Measurements from ENCODE around the gene SOCS1. TPM values are rescaled to one million over a fixed set of nuclear protein-coding genes. Genes with fewer than 3 reads are reported as not detected.

SOCS1 gene
- total and polyA plus RNA-seq, 2 donors (not counting 3 experiments of a cell fraction or from before 2014, with no cell fraction given) = 1.1 to 1.7 TPM

- DNase-seq (ENCODE audit: low read depth, low spot score) = no peak
- Histone ChIP-seq H3K79me2 (ENCODE audit: control insufficient read depth, insufficient read depth, low read length) (no peaks in the 10 kb centered on the region), H2AFZ (ENCODE audit: low read depth, low read length) (no peak overlapping the region), H3K27me3 (ENCODE audit: control insufficient read depth in 2 of 2, insufficient read depth in 2 of 2, low read length in 2 of 2) (no peaks in the 10 kb centered on the region), H3K4me3 (replicated peaks in 1 of 3; ENCODE audit: insufficient read depth in 1 of 3, low read depth in 1 of 3, low read length in 3 of 3) (no peak overlapping the region), H4K20me1 (replicated peaks; ENCODE audit: control insufficient read depth, extremely low read depth, insufficient read depth, low read length) (no peaks in the 10 kb centered on the region), H3K9ac (replicated peaks; ENCODE audit: extremely low read depth, insufficient read depth, low read length) (no peak overlapping the region), H3K9me3 (replicated peaks; ENCODE audit: control insufficient read depth, insufficient read depth, low read length) (no peaks in the 10 kb centered on the region), H3K27ac (ENCODE audit: insufficient read depth, low read depth, low read length) (no peak overlapping the region), H3K9me1 (replicated peaks; ENCODE audit: control insufficient read depth, extremely low read depth, insufficient read depth, low read length) (no peaks in the 10 kb centered on the region), H3K4me2 (ENCODE audit: insufficient read depth, low read length) (no peak overlapping the region), H3K36me3 (ENCODE audit: control insufficient read depth in 2 of 2, extremely low read depth in 1 of 2, insufficient read depth in 2 of 2, low read length in 2 of 2) (no peaks in the 10 kb centered on the region), H3K4me1 (ENCODE audit: control insufficient read depth, extremely low read depth, insufficient read depth, low read length) (no peaks in the 10 kb centered on the region)
- ChIA-PET CTCF (no interaction called here), POLR2A (no interaction called here)
- intact Hi-C loops (cut with micrococcal nuclease) (no loop called here), dilution Hi-C loops (cut with MboI; ENCODE audit: extremely low pct_ligation_motif_present, low sequenced_read_pairs) (no loop called here)
- TF ChIP-seq JUN (IDR thresholded peaks at IDR 0.05; ENCODE audit: borderline replicate concordance, insufficient read depth, insufficient read length, low read depth) = no peak
- no peak for TF ChIP-seq EZH2 (IDR thresholded peaks at IDR 0.05; ENCODE audit: borderline replicate concordance, low read depth, low read length, severe bottlenecking)
- TF ChIP-seq MYC (IDR thresholded peaks at IDR 0.05; ENCODE audit: low read depth, low read length) = no peak
- no peak for TF ChIP-seq MAX (IDR thresholded peaks at IDR 0.05; ENCODE audit: insufficient read depth, insufficient read length)
- no peak for TF ChIP-seq CTCF (IDR thresholded peaks at IDR 0.05; ENCODE audit: extremely low read depth in 1 of 2, insufficient read depth in 1 of 2, low read depth in 1 of 2, low read length in 2 of 2)
- FAIRE-seq = no peak
- no TSS peak for BruUV-seq (replicated peaks)
Measured at GRCh38 chr16:11300560-11300892, 44.5 kb upstream of the SOCS1 start.

- Histone ChIP-seq H3K27me3 (ENCODE audit: control insufficient read depth in 2 of 2, insufficient read depth in 2 of 2, low read length in 2 of 2) (no peaks in the 10 kb centered on the region), H3K9ac (replicated peaks; ENCODE audit: extremely low read depth, insufficient read depth, low read length) (no peak overlapping the region), H3K4me1 (ENCODE audit: control insufficient read depth, extremely low read depth, insufficient read depth, low read length) (no peaks in the 10 kb centered on the region), H3K4me3 (replicated peaks in 1 of 3; ENCODE audit: insufficient read depth in 1 of 3, low read depth in 1 of 3, low read length in 3 of 3) (no peak overlapping the region), H4K20me1 (replicated peaks; ENCODE audit: control insufficient read depth, extremely low read depth, insufficient read depth, low read length) (no peaks in the 10 kb centered on the region), H3K79me2 (ENCODE audit: control insufficient read depth, insufficient read depth, low read length) (no peaks in the 10 kb centered on the region), H2AFZ (ENCODE audit: low read depth, low read length) (no peak overlapping the region), H3K4me2 (ENCODE audit: insufficient read depth, low read length) (no peak overlapping the region), H3K9me1 (replicated peaks; ENCODE audit: control insufficient read depth, extremely low read depth, insufficient read depth, low read length) (no peaks in the 10 kb centered on the region), H3K27ac (ENCODE audit: insufficient read depth, low read depth, low read length) (no peak overlapping the region), H3K9me3 (replicated peaks; ENCODE audit: control insufficient read depth, insufficient read depth, low read length) (no peaks in the 10 kb centered on the region), H3K36me3 (ENCODE audit: control insufficient read depth in 2 of 2, extremely low read depth in 1 of 2, insufficient read depth in 2 of 2, low read length in 2 of 2) (no peaks in the 10 kb centered on the region)
- CTCF ChIA-PET = no interaction called here
- FAIRE-seq = no peak
- dilution Hi-C loops (cut with MboI; ENCODE audit: extremely low pct_ligation_motif_present, low sequenced_read_pairs) = no loop called here
- no peak for TF ChIP-seq CTCF (IDR thresholded peaks at IDR 0.05; ENCODE audit: extremely low read depth in 1 of 2, insufficient read depth in 1 of 2, low read depth in 1 of 2, low read length in 2 of 2)
- TF ChIP-seq JUN (IDR thresholded peaks at IDR 0.05; ENCODE audit: borderline replicate concordance, insufficient read depth, insufficient read length, low read depth) = no peak
- TF ChIP-seq MYC (IDR thresholded peaks at IDR 0.05; ENCODE audit: low read depth, low read length) = no peak
- TF ChIP-seq FOS (IDR thresholded peaks at IDR 0.05; ENCODE audit: borderline replicate concordance, insufficient read depth, low read length) = no peak
- TF ChIP-seq GATA2 (IDR thresholded peaks at IDR 0.05; ENCODE audit: insufficient read depth, insufficient read length, low read depth, low read length) = no peak
- no peak for TF ChIP-seq POLR2A (IDR thresholded peaks at IDR 0.05; ENCODE audit: low read depth, low read length)
- TF ChIP-seq MAX (IDR thresholded peaks at IDR 0.05; ENCODE audit: insufficient read depth, insufficient read length) = no peak
- POLR2A ChIA-PET = no interaction called here
- intact Hi-C loops (cut with micrococcal nuclease) = no loop called here
- no peak for DNase-seq (ENCODE audit: low read depth, low spot score)
- no TSS peak for BruUV-seq (replicated peaks)
Measured at GRCh38 chr16:11299865-11300559, 44.0 kb upstream of the SOCS1 start.
